NCI-H2029 (cell line): ENCODE measurements around the gene ENPP3.

Source experiments
- DNase-seq: peaks from one replicate; lab custom pipeline; 2025; lab: John Stamatoyannopoulos, UW

Gene ENPP3

DNA sequence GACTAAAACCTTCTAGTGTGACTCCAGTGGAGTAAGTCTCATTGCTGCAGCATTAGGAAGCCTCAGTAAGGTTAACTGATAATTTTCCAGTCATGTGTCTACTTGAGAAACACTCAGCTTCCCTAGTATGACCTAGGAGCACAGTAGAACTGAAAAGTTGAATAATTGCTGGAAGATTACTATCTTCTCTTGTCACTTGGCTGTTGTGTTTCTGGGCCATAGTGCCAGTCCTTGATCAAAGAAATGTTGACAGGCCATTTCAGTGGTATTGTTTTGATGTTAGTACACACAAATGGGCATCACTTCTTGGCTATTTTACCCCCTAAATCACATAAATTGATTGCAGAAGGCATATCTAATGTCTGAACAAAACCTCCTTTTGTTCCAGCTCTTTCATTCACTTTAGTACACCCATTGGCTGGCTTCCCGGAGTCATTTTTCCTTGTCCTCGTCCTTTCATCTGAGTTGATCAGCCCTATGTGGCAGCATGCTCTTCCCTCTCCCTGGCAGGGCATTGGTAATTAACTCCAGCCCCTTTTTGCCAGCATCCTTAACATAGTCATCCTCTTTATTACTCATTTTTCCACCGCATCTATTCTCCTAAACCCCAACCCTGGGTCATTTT, 6.0 kb downstream of the ENPP3 start:
- no peak for DNase-seq

DNA sequence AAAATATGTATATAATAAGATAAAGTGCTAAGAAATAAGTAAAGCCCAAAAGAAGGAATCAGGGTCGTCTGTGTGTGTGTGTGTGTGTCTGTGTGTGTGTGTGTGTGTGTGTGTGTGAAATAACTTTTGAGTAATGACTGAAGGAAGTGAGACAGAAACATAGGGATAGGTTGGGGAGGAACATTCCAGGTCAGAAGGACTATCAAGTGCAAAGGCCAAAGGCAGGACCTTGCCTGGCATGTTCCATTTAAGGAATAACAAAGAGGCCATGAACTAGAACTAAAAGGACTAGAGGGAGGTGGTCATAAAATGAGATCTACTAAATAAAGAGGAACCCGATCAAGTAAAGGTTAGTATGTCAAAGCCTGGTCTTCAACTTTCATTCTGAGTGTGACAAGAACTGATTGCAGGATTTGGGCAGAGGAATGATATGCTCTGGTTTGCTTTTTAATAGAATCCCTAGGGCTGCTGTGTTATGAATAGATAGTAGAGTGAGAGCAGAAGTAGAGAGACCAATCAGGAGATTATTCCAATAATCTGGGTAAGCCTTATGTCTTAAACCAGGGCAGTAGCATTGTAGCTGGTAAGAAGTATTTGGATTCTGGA, 6.9 kb downstream of the ENPP3 start:
- DNase-seq, result no peak

DNA sequence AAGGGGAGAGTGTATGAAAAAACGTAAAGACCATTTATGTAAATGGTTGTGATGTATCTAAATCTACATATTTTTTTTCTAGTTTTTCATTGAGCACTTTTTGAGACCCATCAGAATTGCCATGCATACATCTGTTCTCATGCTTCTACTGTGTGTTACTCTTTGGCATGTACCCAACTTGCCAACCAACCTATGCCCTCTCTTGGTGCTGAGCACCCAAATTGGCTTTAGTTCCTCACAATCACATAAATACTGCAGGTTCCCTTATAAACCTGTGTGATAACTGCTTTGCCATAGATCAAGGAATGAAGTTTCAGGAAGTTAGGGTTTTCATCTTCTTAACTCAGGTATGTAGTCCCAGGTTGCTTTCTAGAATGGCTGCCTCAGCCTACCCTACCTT, 7.8 kb downstream of the ENPP3 start:
- no peak for DNase-seq

DNA sequence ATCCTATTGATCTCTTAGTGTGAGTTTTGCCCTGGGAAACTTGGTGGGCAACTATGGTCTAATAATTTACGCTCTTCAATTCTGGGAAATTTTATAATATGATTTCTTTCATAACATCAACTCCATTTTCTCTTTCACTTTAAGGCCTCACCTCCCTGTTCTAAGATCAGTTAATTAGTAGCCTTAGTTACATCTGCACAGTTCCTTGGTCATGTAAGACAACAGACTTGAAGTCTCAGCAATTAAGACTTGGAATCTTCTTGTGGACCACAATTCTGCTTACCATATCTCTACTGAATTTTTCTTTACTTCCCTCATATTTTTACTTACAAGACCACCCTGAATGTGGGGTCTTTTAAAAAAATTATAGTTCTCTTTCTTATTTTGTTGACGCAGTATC, 8.7 kb downstream of the ENPP3 start:
- no peak for DNase-seq

DNA sequence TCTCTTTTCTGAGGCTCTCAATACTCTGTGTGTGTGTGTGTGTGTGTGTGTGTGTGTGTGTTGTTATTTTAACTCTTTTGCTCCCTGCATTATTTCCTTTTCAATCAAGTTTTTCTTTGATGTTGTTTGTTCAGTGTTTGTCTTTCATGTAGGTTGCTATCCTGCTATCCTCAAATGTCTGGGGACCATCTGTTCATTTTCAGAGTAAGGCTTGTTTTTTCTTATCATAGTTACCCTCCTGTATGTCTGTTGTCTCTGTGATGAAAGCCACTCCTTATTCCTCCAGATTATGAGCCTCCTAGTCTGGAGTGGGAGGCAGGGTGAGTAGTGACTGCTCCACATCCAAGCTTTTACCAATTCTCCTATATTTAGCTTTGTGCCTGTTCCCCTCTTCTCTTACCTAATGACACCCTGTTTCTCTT, 9.2 kb downstream of the ENPP3 start:
- DNase-seq, result no peak

DNA sequence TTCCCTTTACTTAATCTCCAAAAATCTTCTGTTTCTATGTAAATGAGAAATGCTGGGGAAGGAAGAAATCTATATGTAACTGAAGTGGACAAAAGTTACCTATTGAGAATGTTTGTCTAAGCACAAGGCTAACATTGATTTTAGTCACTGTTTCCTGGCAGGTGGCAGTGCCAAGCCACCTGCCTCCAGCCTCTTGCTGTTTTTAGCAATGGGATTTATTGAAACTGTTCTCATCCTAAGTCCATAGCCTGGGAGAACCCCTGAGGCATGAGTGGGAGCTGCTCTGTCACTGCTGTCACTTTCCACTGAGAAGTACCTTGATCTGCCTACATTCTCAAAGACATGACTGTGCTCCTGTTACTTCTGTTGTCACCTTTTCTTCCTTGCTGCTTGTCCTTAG, 14.7 kb downstream of the ENPP3 start:
- DNase-seq, result peak; percentile 23

DNA sequence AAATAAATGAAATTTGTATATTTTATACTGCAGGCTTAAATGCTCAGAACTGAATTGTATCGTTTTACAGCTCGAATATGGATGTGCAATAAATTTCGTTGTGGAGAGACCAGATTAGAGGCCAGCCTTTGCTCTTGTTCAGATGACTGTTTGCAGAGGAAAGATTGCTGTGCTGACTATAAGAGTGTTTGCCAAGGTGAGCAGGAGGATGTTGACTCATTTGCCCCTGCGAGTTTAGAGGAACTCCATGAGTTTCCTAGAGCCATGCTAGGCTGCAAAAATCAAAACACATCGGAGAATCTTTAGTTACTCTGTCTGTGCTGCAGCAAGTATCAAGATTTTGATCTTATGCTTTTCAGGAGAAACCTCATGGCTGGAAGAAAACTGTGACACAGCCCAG, 15.4 kb downstream of the ENPP3 start:
- DNase-seq, result no peak

DNA sequence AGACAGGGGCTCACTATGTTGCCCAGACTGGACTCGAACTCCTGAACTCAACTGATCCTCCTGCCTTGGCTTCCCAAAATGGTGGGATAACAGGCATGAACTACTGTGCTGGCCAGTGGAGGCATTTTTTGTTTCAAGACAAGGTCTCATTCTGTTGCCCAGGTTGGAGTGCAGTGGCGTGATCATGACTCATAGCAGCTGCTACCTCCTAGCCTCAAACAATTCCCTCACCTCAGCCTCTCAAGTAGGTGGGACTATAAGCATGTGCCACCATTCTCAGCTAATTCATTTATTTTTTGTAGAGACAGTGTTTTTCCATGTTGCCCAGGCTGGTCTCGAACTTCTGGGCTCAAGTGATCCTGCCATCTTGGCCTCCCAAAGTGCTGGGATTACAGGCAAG, 17.2 kb downstream of the ENPP3 start:
- DNase-seq, result no peak

DNA sequence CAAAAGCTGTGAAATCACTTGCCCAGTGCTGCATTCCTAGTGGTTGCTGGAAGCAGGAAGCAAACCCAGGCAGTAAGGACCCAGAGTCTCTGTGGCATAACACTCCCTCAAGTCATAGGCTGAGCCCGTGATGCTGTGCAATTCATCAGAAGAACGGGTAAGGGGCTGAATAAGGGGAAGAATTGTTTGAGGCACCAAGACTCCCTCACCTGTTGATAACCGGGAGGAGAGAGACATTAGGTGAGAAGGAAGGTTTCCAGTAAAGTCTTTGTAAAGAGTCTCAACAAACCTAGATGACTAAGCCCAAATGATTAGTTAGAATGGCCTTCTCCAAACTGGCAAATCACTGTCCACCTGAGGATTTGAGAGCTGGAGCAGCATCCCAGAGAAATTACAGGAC, 18.3 kb downstream of the ENPP3 start:
- DNase-seq, result no peak

DNA sequence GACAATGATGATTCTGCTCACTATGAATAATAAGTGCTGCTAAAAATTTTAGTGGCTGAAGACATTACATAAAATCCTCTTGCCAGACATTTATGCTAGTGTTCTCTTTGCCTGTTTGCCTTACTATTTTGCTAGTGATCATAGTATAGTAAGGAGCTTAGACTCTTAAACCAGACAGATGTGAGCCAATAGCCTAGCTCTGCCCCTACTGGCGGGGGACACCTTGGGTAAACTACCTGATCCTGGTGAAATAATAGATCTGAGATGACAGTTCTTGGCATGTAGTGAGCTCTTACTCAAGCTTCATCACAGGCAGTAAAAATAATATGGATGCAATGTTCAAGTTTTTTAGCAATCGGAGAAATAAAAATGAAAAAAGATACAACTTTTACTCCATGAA, 18.8 kb downstream of the ENPP3 start:
- DNase-seq, result no peak

DNA sequence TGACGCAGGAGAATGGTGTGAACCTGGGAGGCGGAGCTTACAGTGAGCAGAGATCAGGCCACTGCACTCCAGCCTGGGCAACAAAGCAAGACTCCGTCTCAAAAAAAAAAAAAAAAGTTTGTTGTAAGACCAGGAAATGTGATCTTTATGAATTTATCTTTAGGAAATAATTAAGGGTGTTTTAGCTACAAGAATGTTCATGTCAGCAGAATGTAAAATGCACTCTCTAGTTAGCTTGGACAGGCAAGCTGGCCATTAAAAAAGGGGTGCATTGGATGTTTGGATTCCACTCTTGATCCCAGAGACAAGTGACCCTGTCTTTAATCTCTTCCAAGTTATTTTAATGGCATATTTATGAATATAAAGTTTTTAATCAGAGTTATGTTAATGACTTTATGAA, 19.6 kb downstream of the ENPP3 start:
- no peak for DNase-seq

DNA sequence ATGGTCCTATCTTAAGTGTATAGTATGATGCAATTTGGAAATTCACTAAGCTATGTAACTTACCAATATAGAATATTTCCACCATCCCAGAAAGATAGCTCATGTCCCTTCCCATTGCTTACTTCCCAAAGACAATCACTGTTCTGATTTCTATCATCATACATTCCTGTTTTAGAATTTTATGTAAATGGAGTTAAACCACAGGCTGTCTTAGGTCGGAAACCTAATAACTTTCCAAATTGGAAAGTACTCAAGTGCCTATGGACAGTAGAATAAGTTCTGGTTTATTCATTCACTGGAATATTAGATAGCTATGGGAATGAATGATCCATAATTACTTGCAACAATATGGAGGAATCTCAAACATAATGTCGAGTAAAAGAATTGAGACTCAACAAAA, 20.1 kb downstream of the ENPP3 start:
- DNase-seq, result no peak

DNA sequence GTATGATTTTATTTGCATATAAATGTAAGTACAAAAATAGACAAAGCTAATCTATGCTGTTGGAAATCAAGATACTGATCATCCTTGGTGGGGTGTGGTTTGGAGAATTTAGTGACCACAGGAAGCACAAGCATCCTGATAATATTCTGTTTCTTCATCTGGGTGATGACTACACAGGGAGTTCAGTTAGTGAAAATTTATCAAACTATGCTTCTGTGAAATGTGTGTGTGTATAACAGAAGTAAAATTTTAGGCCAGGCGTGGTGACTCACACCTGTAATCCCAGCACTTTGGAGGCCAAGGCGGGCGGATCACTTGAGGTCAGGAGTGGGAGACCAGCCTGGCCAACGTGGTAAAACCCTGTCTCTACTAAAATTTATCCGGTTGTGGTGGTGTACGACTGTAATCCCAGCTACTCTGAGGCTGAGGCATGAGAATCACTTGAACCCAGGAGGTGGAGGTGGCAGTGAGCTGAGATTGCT, 20.6 kb downstream of the ENPP3 start:
- DNase-seq, result no peak

DNA sequence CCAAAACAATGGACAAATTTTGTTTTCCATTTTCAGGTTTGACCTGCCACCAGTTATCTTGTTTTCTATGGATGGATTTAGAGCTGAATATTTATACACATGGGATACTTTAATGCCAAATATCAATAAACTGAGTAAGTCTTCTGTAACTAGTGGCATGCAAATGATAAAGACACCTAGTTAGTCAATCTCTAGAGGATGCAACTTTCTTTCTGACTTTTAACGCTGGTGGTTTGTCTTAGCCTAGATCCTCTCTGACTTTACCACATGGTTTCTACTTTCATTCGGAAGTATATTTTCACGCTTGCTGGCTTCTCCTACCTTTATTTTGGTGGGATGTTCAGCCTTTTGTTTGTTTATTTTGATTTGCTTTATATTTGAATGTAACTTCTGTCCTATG, 21.2 kb downstream of the ENPP3 start:
- DNase-seq, result no peak

DNA sequence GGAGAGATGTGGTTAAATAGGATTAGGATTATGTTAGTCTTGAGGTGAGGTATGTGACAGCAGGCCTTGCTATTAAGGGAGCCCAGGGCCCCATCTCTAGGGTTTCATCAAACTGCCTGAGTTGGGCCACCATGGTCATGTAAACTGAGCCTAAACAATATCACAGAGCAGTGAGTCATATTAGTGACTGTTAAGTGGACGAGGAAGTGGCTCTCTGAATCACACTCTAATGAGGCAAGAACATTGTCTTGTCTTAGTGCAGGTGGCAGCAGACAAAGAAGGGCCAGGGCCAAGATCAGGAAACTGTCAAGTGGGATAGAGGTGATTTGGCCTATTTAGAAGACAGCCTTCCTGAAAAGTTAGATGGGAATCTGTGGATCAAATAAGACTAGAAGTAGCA, 23.1 kb downstream of the ENPP3 start:
- no peak for DNase-seq

DNA sequence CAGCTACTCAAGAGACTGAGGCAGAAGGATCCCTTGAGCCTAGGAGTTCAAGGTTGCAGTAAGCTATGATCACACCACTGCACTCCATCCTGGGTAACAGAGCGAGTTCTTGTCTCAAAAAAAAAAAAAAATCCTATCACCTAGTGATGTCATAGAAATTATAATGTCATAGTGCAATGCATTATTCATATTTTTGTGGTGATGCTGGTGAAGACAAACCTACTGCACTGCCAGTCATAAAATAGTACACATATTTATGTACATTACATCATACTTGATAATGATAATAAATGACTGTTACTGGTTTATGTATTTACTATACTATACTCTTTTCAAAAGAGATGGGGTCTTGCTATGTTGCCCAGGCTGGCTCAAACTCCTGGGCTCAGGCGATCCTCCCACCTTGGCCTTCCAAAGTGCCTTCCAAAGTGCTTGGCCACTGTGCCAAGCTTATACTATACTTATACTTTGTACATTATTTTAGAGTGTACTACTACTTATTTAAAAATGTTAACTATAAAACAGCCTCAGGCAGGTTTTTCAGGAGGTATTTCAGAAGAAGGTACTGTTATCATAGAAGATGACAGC, 26.6 kb downstream of the ENPP3 start:
- no peak for DNase-seq

DNA sequence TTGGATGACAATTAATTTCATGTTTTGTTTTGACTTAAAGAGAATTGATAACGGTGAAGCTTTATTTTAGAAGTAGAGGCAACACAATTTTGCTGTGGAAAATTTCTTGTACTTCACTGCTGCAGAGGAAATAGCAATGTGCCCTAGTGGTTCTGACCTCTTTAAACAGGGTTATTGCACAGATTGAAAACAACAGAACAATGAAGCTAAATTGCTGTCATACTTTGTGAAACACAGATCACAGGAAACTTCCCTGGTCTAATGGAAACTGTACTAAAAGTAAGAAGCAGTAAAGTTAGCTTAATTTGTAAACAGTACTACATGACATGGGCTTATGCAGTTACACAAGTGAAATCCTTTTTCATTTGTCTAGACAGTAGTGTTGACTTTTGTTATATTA, 32.8 kb downstream of the ENPP3 start:
- no peak for DNase-seq

DNA sequence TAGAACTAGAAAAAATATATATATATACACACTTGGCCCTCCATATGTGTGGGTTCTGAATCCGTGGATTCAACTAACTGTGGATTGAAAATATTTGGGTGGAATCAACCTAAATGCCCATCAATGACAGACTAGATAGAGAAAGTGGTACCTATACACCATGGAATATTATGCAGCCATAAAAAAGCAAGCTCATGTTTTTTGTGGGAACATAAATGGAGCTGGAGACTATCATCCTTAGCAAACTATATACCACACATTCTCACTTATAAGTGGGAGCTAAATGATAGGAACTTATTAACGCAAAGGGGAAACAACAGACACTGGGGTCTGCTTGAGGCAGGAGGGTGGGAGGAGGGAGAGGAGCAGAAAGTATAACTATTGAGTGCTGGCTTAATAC, 36.1 kb downstream of the ENPP3 start:
- no peak for DNase-seq

DNA sequence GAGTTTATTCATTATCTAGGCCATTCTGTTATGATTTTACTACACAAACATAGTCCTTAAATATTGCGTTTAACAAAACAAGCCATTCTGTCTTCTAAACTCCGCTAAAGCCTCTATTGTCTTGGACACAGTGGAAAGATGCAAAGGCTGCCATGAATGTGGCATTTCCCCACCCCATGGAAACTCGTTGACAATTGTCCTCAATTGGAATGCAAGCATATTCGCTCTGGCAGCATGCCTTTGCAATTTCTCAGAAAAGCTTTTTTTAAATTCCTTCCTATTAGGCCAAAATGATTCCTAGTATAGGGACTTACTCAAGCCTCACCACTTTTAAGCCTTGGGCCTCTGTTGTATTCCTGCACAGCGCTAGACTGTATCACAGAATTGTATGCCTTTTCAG, 41.3 kb downstream of the ENPP3 start:
- no peak for DNase-seq

DNA sequence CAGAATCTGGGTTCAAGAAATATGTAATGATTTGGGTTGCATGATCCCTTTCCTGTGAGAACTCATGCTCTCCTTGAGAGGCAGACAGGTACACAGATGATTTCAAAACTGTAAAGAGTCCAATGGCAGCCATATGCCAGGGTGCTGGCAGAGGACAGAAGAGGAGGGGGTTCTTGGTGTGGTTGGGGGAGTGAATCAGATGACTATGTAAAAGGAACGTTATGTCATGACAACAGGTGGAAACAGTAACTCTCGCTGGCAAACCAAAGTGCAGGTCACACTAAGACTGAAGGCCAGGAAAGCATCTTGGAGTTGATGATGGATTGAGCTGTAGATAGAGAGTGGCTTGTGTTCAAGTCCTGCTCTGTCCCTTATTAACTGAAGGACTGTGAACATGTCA, 43.8 kb downstream of the ENPP3 start:
- no peak for DNase-seq

DNA sequence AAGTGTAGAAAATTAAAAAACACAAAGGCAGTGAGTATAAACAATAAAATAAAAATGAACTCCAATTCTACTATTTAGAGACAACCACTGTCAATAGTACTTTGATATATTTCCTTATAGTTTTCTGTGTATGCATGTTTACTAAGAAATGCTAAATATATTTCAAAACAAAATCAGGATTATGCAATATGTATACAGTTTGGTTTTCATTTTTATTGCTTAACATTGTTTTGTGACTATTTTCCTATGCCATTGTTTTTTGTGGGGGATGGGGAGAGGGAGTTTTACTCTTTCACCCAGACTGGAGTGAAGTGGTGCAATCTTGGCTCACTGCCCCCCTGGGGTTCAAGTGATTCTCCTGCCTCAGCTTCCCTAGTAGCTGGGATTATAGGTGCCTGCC, 44.5 kb downstream of the ENPP3 start:
- no peak for DNase-seq

DNA sequence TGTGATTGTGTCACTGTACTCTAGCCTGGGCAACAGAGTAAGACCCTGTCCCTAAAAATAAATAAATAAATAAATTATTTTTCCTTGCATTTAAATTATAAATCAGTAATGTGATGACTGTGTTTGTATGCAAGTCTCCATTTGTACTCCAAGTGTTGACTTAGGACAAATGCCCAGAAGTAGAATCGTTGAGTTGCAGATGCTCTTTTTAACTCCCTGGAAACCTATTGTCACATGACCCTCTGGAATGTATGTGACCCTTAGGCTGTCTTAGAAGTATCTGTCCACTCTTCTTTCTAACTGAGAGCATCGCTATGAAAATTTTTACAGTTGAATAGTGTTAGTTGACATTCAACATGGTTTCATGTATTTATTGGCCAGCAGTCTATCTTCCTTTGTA, 45.3 kb downstream of the ENPP3 start:
- no peak for DNase-seq

DNA sequence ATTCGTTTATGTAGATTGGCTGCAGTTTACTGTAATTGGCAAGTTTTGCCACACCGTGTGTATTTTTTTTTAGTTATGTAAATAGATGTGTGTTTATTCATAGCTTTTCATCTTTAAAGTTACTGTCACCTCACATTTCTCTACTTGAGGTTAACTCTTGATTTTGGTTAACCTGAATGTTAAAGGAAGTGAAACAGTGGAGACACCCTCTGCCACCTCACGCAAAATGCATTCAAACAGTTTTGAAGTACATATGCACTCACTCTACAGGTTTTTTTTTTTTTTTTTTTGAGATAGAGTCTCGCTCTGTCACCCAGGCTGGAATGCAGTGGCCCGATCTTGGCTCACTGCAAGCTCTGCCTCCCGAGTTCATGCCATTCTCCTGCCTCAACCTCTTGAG, 46.4 kb downstream of the ENPP3 start:
- no peak for DNase-seq

DNA sequence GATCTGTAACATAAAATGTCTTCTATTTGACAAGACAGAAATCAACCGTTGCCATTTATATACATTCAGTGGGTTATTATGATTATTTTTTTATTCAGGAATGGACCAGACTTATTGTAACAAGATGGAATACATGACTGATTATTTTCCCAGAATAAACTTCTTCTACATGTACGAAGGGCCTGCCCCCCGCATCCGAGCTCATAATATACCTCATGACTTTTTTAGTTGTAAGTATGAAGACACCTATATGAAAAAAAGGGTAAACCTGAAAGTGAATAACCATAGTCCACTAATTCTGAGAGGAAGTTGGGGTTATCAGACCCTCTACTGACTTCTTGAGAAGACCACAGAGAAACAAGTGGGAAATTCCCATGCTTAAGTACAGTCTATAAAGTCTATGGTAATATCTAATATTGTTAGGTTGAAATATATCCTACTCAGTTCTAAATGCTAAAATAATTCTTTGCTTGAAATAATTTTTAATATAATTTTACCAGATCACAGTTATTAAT, 48.2 kb downstream of the ENPP3 start:
- no peak for DNase-seq
